ENCODE measurements around the gene OR2C3.

Gene OR2C3

GRCh38 chr1:247536340-247536739 lies at the start of gene OR2C3:
Gene OR2C3, minus strand, starts transcription at chr1:247536440. Its CDS starts 3,929 bp downstream, at chr1:247532511.
- in situ Hi-C loops (cut with HindIII; ENCODE audit: low pct_unique_long_range_greater_than_20kb, low sequenced_read_pairs) = no loop called here
- no peak for DNase-seq (ENCODE audit: low read depth in 1 of 2, low spot score in 1 of 2)
- TF ChIP-seq JUND (IDR thresholded peaks at IDR 0.05; ENCODE audit: low read depth) = no peak

GRCh38 chr1:247578946-247579460 lies 42.8 kb upstream of the OR2C3 start:
- no peak for DNase-seq (ENCODE audit: low read depth in 1 of 2, low spot score in 1 of 2)
- TF ChIP-seq JUND (IDR thresholded peaks at IDR 0.05; ENCODE audit: low read depth) = no peak
- in situ Hi-C loops (cut with HindIII; ENCODE audit: low pct_unique_long_range_greater_than_20kb, low sequenced_read_pairs) = no loop called here

- DNase-seq (ENCODE audit: low read depth in 1 of 2, low spot score in 1 of 2) = peak in 1 of 2 experiments; percentile 45
- no peak for TF ChIP-seq JUND (IDR thresholded peaks at IDR 0.05; ENCODE audit: low read depth)
- in situ Hi-C loops (cut with HindIII; ENCODE audit: low pct_unique_long_range_greater_than_20kb, low sequenced_read_pairs) = no loop called here
Observed at GRCh38 chr1:247576514-247576913, 40.3 kb upstream of the OR2C3 start.

- no peak for TF ChIP-seq JUND (IDR thresholded peaks at IDR 0.05; ENCODE audit: low read depth)
- in situ Hi-C loops (cut with HindIII; ENCODE audit: low pct_unique_long_range_greater_than_20kb, low sequenced_read_pairs) = no loop called here
- DNase-seq (ENCODE audit: low read depth in 1 of 2, low spot score in 1 of 2) = no peak
Observed at GRCh38 chr1:247574664-247575063, 38.4 kb upstream of the OR2C3 start.

GRCh38 chr1:247574236-247574635 lies 38.0 kb upstream of the OR2C3 start:
- no peak for DNase-seq (ENCODE audit: low read depth in 1 of 2, low spot score in 1 of 2)
- in situ Hi-C loops (cut with HindIII; ENCODE audit: low pct_unique_long_range_greater_than_20kb, low sequenced_read_pairs) = no loop called here
- no peak for TF ChIP-seq JUND (IDR thresholded peaks at IDR 0.05; ENCODE audit: low read depth)

GRCh38 chr1:247562198-247562597 lies 26.0 kb upstream of the OR2C3 start:
- TF ChIP-seq JUND (IDR thresholded peaks at IDR 0.05; ENCODE audit: low read depth) = no peak
- in situ Hi-C loops (cut with HindIII; ENCODE audit: low pct_unique_long_range_greater_than_20kb, low sequenced_read_pairs) = no loop called here
- DNase-seq (ENCODE audit: low read depth in 1 of 2, low spot score in 1 of 2) = no peak

- no peak for DNase-seq (ENCODE audit: low read depth in 1 of 2, low spot score in 1 of 2)
- in situ Hi-C loops (cut with HindIII; ENCODE audit: low pct_unique_long_range_greater_than_20kb, low sequenced_read_pairs) = no loop called here
- no peak for TF ChIP-seq JUND (IDR thresholded peaks at IDR 0.05; ENCODE audit: low read depth)
Observed at GRCh38 chr1:247561711-247562110, 25.5 kb upstream of the OR2C3 start.

GRCh38 chr1:247557926-247558674 lies 21.9 kb upstream of the OR2C3 start:
- no peak for DNase-seq (ENCODE audit: low read depth in 1 of 2, low spot score in 1 of 2)
- no peak for TF ChIP-seq JUND (IDR thresholded peaks at IDR 0.05; ENCODE audit: low read depth)
- in situ Hi-C loops (cut with HindIII; ENCODE audit: low pct_unique_long_range_greater_than_20kb, low sequenced_read_pairs) = no loop called here

GRCh38 chr1:247552231-247552630 lies 16.0 kb upstream of the OR2C3 start:
- no peak for TF ChIP-seq JUND (IDR thresholded peaks at IDR 0.05; ENCODE audit: low read depth)

GRCh38 chr1:247551721-247552120 lies 15.5 kb upstream of the OR2C3 start:
- TF ChIP-seq JUND (IDR thresholded peaks at IDR 0.05; ENCODE audit: low read depth) = no peak
- in situ Hi-C loops (cut with HindIII; ENCODE audit: low pct_unique_long_range_greater_than_20kb, low sequenced_read_pairs) = no loop called here
- DNase-seq (ENCODE audit: low read depth in 1 of 2, low spot score in 1 of 2) = no peak

More at GRCh38 chr1:247552231-247552630, 16.0 kb upstream of the OR2C3 start:
- DNase-seq (ENCODE audit: low read depth in 1 of 2, low spot score in 1 of 2) = no peak
- in situ Hi-C loops (cut with HindIII; ENCODE audit: low pct_unique_long_range_greater_than_20kb, low sequenced_read_pairs) = no loop called here

GRCh38 chr1:247548769-247549182 lies 12.5 kb upstream of the OR2C3 start, which contains the start of gene GCSAML:
Gene GCSAML, plus strand, starts transcription at chr1:247549134. Its CDS starts 58 bp downstream, at chr1:247549192.
- TF ChIP-seq JUND (IDR thresholded peaks at IDR 0.05; ENCODE audit: low read depth) = no peak
- in situ Hi-C loops (cut with HindIII; ENCODE audit: low pct_unique_long_range_greater_than_20kb, low sequenced_read_pairs) = no loop called here
- no peak for DNase-seq (ENCODE audit: low read depth in 1 of 2, low spot score in 1 of 2)

- TF ChIP-seq JUND (IDR thresholded peaks at IDR 0.05; ENCODE audit: low read depth) = no peak
- in situ Hi-C loops (cut with HindIII; ENCODE audit: low pct_unique_long_range_greater_than_20kb, low sequenced_read_pairs) = no loop called here
- DNase-seq (ENCODE audit: low read depth in 1 of 2, low spot score in 1 of 2) = no peak
Observed at GRCh38 chr1:247548092-247548491, 11.9 kb upstream of the OR2C3 start.

GRCh38 chr1:247542811-247543210 lies 6.6 kb upstream of the OR2C3 start:
- TF ChIP-seq JUND (IDR thresholded peaks at IDR 0.05; ENCODE audit: low read depth) = no peak
- DNase-seq (ENCODE audit: low read depth in 1 of 2, low spot score in 1 of 2) = no peak
- in situ Hi-C loops (cut with HindIII; ENCODE audit: low pct_unique_long_range_greater_than_20kb, low sequenced_read_pairs) = no loop called here

Measured in T47D (cell line).